ENCODE measurements around the gene EPHB4.
A peak's percentile ranks its signal among the peaks of the same experiment; 100 is the strongest.
"Not testable (repeated sequence)": the region's sequence is repeated elsewhere in the genome, so short reads cannot be mapped to it uniquely, and the experiment has no call there.

EPHB4 gene

GRCh38 chr7:100827330-100828226 lies at the start of gene EPHB4:
TSS of gene EPHB4 (minus strand) at chr7:100827523. CDS start at chr7:100827030, 493 bp downstream.
- peak; percentile 94 for DNase-seq

GRCh38 chr7:100875356-100875751 lies 48.0 kb upstream of the EPHB4 start:
- no peak for DNase-seq

GRCh38 chr7:100874577-100875355 lies 47.4 kb upstream of the EPHB4 start, which contains the start of gene SRRT:
TSS of gene SRRT (plus strand) at chr7:100875103. CDS start at chr7:100875591, 488 bp downstream.
- peak; percentile 99 for DNase-seq

GRCh38 chr7:100874300-100874576 lies 46.9 kb upstream of the EPHB4 start:
- DNase-seq = no peak

GRCh38 chr7:100873599-100874299 lies 46.4 kb upstream of the EPHB4 start:
- no peak for DNase-seq

- no peak for DNase-seq
These were observed 40.6 kb upstream of the EPHB4 start for GRCh38 chr7:100867776-100868485.

GRCh38 chr7:100867040-100867775 lies 39.9 kb upstream of the EPHB4 start, which contains the start of gene TRIP6:
TSS of gene TRIP6 (plus strand) at chr7:100867387. CDS start at chr7:100867498, 111 bp downstream.
- peak; percentile 96 for DNase-seq

GRCh38 chr7:100866729-100867039 lies 39.4 kb upstream of the EPHB4 start:
- DNase-seq = no peak

- DNase-seq = peak; percentile 88
These were observed 38.8 kb upstream of the EPHB4 start for GRCh38 chr7:100865938-100866728.

- no peak for DNase-seq
These were observed 38.1 kb upstream of the EPHB4 start for GRCh38 chr7:100865372-100865911.

- DNase-seq = no peak
These were observed 37.0 kb upstream of the EPHB4 start for GRCh38 chr7:100864263-100864845.

GRCh38 chr7:100863406-100863950 lies 36.2 kb upstream of the EPHB4 start:
- DNase-seq = no peak

- no peak for DNase-seq
These were observed 34.3 kb upstream of the EPHB4 start for GRCh38 chr7:100861616-100861985.

GRCh38 chr7:100860702-100861615 lies 33.6 kb upstream of the EPHB4 start:
- DNase-seq = no peak

GRCh38 chr7:100859856-100860255 lies 32.5 kb upstream of the EPHB4 start:
- DNase-seq = no peak

GRCh38 chr7:100856871-100857282 lies 29.6 kb upstream of the EPHB4 start:
- DNase-seq = no peak

- DNase-seq = no peak
These were observed 28.2 kb upstream of the EPHB4 start for GRCh38 chr7:100855515-100855914.

GRCh38 chr7:100854899-100855298 lies 27.6 kb upstream of the EPHB4 start:
- not testable (repeated sequence) for DNase-seq

Measured in right forelimb (tissue), 1 donor.